ENCODE measurements around the gene PTPRT. TPM values are rescaled to one million over a fixed set of nuclear protein-coding genes. Genes with fewer than 3 reads are reported as not detected.

Gene PTPRT
- polyA plus RNA-seq, 1 donor = 1.9 TPM

DNA sequence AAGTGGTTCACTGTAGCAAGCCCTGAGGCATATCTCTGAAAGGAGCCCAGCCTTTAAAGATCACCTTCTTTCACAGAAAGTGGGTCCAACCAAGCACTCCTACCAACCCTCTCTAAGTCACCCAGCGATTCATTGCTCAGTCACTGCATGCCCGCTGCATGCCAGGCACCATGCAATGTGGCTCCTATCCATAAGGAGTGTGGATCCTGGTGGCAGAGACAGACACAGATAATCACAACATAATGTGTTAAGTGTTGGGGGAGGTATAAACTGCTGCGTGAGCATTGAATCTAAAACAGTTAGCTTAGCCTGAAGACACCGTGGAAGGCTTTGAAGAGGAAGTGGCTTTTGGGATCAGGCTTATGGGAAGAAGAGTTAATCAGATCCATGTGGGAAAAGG is 659.5 kb downstream of the PTPRT start:
- no peak for DNase-seq

DNA sequence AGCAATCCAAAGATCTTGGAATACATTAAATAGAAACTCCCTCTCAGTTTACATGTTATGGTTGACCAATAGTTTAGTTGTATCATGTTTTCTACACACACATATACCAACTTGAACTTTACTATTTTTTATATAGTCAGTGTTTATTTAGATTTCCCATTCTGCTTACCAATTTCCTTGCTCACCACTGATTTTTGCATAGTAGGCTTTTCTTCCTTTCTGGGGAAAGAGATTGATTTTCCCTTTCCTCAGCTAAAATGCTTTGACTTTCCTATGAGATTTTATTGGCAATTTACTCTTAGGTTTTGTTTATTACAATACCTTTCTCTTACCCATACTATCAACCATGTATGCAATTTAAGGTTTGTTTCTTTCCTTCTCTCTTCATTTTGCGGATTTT is 665.6 kb downstream of the PTPRT start:
- no peak for DNase-seq

- DNase-seq = no peak
Observed at GRCh38 chr20:42516692-42517091, 673.0 kb downstream of the PTPRT start.

- DNase-seq = no peak
Observed at GRCh38 chr20:42510686-42511085, 679.0 kb downstream of the PTPRT start.

- no peak for DNase-seq
Observed at GRCh38 chr20:42507874-42508273, 681.8 kb downstream of the PTPRT start.

DNA sequence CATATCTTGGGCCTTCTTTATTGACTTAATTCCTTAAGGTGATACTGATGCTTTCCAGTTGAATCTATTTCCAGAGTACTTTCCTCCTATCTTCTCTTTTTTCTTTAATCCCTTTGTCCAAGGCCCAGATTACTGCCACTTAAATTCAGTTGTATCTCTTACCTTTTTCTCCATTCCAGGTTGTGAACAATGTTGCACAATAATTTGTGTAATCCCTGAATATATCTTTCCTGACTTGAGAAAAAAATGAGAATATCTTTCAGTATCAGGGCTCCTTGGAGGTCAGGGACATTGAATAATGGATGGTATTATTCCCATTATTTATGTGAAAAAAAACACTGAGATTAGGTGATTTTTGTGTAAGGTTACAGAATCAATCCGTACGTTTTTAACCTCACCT is 683.3 kb downstream of the PTPRT start:
- no peak for DNase-seq

GRCh38 chr20:42502591-42502990 is 687.1 kb downstream of the PTPRT start:
- DNase-seq = no peak

DNA sequence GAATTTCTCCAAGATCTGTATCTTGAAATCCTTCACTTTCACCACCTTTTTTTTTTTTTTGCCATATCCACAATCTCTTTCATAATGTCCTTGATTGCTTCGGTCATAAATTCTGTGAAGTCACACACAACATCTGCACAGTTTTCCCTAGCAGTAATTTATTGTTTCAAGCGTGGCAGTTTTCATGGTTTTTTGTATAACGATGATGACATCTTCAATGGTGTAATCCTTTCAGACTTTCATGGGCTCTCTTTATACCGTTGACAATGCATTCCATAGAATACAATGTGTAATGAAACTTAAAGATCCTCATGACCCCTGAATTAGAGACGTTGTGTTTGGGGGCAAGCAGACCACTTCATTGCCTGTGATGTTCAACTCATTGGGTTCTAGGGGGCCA is 693.1 kb downstream of the PTPRT start:
- no peak for DNase-seq

- DNase-seq = no peak
Observed at GRCh38 chr20:42494290-42494689, 695.4 kb downstream of the PTPRT start.

DNA sequence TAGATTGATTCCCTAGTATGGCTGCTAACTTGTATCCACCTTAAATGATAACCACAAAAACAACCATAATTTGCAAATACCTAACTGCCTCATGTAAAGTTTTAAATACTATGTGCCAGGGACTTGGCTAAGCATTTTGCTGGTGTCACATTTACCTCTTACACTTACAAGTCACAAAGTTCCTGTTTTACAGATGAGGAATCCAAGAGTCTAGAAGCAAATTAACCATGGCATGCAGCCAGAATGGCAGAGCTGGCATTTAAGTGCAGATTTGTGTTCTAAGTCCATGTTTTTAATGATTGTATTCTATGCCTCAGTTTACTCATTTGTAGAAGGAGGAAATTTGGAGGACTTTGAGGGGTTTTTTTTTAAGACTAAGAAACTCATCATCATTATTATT is 696.7 kb downstream of the PTPRT start:
- DNase-seq = no peak

DNA sequence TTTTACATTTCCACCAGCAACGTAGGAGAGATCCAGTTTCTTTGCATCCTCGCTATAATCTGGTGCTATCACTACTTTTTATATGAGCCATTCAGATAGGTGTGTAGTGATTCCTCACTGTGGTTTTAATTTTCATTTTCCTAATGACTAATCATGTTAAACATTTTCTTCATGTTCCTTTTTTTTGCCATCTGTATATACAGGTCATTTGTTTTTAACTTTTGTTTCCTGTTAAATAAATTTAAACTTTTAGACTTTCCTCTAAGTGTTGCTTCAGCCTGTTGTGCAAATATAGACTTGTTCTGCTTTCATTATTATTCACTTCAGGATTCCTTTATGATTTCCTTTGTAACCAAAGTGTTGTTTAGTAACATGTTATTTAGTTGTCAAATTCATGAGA is 697.4 kb downstream of the PTPRT start:
- DNase-seq = no peak

DNA sequence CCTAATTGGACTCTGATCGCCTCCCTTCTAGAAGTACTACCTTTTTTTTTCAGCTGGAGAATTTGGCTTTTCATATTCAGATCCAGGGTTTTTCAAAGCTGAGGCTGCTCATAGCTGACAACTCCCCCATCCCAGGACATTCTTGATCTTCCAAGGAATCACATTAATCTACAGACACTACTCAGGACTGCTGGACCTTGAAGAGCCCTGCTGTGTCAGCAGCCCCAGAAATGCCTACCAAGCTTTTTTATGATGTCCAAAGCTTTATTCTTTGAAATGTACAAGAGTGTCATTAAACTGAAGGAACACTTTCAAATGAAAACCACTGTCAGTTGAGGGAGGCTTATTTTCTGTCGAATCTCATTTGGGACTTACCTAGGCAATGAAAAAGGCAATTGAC is 704.1 kb downstream of the PTPRT start:
- no peak for DNase-seq

GRCh38 chr20:42484790-42485375 is 704.8 kb downstream of the PTPRT start:
- DNase-seq = no peak

DNA sequence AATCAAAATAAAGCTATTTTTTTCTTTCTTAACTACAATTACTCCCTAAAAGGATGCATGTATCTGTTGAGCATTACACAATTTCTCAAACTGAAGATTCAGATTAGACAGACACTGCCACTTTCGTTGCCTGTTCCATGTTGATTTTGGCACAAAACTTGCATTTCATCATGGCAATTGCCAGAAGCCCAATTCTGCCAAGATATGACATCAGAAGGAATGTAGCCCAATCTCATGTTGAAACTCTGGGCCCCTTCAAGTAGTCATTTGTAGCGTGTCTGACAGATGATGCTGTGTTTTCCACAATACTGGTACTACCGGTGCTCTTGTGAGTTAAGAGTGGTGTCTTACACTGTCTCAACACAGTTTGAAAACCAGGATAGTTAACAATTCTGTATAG is 705.4 kb downstream of the PTPRT start:
- peak; percentile 37 for DNase-seq

GRCh38 chr20:42483730-42484303 is 705.9 kb downstream of the PTPRT start:
- no peak for DNase-seq

GRCh38 chr20:42482808-42483207 is 706.9 kb downstream of the PTPRT start:
- no peak for DNase-seq

- DNase-seq = no peak
Observed at GRCh38 chr20:42475773-42476172, 713.9 kb downstream of the PTPRT start.

DNA sequence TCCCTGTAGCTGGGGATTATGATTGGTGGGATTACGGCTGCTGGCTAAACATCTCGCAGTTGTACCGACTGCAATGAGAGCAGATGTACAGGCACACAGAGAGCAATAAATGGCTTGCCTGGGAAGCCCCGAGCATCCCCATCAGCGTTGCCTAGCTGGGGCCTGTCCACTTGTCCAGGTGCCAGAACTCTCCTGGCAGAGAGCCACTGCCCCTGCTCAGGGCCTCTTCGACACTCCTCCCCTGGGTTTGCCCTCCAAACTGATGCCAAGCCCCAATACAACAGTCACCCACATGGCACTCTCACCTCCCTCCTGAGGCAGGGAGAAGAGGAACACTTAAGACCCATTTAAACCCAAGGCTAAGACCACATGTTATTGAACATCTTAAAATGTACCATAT is 715.1 kb downstream of the PTPRT start:
- no peak for DNase-seq

DNA sequence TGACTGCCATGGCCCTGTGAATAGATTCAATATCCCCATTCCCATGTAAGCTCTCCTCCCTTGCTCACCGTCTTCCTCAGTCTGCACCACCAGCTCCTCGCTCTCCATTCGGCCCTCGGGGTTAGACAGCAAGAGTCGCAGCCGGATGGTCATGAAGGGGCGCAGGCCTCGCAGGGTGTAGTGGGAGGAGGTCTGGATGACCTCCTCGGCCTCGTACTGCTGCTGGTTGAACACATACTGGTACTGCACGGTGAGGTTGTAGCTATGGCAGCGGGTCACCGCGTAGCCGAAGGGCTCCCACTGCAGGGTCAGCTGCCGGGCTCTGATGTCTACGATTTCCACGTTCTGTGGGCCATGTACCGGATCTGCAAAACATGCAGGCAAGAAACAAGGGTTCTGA is 717.5 kb downstream of the PTPRT start:
- no peak for DNase-seq

GRCh38 chr20:42461965-42462593 is 727.6 kb downstream of the PTPRT start:
- no peak for DNase-seq

DNA sequence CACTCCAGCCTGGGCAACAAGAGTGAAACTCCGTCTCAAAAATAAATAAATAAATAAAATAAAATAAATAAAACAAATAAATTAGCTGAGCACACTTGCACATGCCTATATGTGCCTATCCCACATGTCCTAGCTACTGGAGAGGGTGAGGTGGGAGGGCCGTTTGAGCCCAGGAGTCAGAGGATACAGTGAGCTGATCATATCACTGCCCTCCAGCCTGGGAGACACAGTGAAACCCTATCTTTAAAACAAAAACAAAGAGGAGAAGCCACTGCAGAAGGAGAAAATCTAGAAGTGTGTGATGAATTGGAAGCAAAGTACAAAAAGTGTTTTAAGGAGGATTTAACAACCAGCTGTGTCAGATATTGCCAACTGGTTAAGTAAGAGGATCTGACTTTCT is 728.4 kb downstream of the PTPRT start:
- no peak for DNase-seq

DNA sequence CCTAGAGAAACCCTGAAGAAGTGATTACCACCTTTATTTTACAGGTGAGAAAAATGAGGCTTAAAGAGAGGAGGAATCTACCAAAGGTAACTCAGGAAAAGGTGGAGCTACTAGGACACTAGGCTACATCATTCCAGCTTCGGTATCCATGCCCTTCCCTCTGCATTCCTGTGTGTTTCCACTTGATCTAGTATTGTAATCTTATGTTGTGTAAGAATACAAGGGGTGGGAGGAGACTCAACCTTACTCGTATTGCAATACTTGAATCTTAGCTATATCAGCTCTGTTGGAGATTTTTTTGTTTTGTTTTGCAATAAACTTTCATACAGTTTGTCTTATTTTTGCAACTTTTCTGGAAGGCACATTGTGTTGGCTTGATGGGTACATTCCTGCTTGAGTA is 742.4 kb downstream of the PTPRT start:
- DNase-seq = no peak

DNA sequence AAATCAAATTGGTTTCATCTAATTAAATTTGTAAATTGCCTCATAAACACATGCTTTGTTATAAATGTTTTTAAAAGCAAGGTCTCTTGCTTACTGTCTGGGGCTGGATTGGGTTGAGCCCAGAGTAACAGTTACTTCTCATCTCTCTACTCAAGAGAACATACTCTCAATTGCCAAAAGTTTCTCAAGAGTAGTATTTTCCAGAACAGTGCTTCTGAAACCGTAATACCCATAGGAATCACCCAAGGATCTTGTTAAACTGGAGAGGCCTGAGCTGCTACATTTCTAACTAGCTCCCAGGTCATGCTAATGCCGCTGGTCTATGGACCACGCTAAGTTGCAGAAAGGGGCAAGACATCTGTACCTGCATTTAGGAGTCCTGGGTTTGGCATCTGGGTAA is 744.9 kb downstream of the PTPRT start:
- DNase-seq = no peak

GRCh38 chr20:42443200-42443599 is 746.5 kb downstream of the PTPRT start:
- DNase-seq = no peak

DNA sequence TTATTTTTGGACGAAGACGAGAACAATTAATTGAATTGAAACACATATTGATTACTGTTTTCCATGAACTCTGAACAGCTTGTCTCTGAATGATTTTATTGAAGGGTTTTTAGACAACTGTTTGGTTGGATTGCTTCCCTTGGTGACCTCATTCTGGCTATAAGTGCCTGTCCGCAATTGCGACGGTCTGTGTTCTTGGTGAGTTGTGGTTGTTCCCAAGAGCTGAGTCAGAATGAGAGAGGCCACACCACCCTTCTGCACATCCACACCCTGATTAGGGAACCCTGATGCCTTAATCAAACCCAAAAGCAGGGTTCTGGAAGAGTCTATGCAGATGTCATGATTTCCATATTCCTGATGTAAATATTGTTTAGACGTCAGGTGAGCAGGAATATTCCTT is 747.0 kb downstream of the PTPRT start:
- peak; percentile 62 for DNase-seq
